OCI-M2 (cell line): ENCODE data around the gene DLL1.

Experiments used
- DNase-seq: peaks from one replicate; lab custom pipeline; 2025; ENCODE audit not compliant: unreplicated experiment; lab: John Stamatoyannopoulos, UW

The DLL1 gene

DNA sequence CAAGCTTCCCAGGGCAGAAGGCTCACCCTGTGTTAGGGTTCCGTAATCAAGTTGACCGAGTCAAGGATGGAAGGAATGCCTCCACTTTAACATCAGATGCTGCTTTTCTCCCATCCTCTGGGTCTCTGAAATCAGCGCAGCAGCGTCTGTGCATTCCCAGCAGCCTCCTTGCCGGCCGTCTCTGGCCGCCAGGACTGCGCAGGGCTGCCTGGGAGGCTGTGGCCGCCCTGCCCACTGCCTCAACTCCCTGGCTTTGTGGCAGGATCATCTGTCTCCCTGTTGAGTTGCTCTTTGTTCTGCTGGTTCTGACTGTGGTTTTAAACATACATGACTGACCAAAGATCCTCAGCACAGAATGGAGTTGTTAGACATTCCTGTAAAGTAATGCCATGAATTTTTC is 56.5 kb downstream of the DLL1 start:
- no peak for DNase-seq

DNA sequence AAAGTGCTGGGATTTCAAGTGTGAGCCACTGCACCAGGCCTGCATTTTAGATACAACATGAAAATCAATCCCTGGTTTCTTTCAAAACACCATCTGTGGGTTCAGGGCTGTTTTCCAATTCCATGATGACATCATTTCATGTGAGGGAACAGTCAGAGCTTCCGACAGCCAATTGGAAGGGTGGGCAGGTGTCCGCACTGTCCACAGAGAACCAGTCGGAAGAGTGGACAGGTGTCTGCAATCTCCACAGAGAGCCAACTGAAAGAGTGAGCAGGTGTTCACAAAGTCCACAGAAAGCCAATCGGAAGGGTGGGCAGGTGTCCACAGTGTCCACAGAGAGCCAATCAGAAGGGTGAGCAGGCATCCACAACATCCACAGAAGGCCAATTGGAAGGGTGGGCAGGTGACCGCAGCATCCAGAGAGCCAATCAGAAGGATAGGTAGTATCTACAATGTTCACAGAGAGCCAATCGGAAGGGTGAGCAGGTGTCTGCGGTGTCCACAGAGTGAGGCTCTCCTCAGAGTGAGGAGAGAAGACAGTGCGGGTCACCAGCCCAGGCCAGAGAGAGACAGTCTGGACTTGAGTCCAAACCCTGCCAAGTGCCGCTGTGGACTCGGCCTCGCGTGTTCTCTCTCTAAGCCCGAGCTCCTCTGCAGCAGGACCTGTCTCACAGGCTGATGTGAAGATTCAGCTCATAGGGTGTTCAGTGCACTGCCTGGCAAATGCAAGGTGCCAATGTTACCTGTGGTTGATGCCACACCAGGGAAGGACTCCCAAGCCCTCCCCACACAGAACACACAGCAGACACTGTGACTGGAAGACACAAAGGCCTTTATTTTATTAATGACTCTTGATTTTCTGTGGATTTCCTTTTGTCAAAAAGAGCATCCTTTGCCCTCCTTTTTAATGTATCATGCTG is 57.3 kb downstream of the DLL1 start:
- no peak for DNase-seq
